H1 (cell line): ENCODE results near the gene ASTL. TPM values are rescaled to one million over a fixed set of nuclear protein-coding genes. Genes with fewer than 3 reads are reported as not detected.
A peak's percentile ranks its signal among the peaks of the same experiment; 100 is the strongest.

Experiments
- CTCF ChIA-PET: fragments of 300-600 bp; sonication (Branson Sonifier 250); formaldehyde crosslinking; loops from one replicate; lab custom pipeline; 2021; ENCODE audit not compliant: partially characterized antibody; lab: Charles Lee
- POLR2A ChIA-PET: fragments of 300-600 bp; sonication (Branson Sonifier 250); formaldehyde crosslinking; loops from one replicate; lab custom pipeline; 2021; ENCODE audit warnings: inconsistent platforms; ENCODE audit not compliant: partially characterized antibody; lab: Charles Lee
- DNase-seq, 2 experiments: peaks; one replicate each; pipeline versions ENCODE4 v3.0.0 to v3.0.0-alpha.2; 2010 to 2022; ENCODE audit warnings: low spot score in 2 of 2, low read depth in 1 of 2, mixed read lengths in 1 of 2
- FAIRE-seq: peaks from 2 replicates; lab custom pipeline; 2011; peaks lifted over from hg19 to GRCh38; lab: Jason Lieb, UNC
- H2AFZ ChIP-seq: 2 replicates; pipeline ENCODE4 v1.8.1; 2012; ENCODE audit warnings: low read length, inconsistent platforms
- H2AK5ac ChIP-seq: 2 replicates; pipeline ENCODE4 v1.6.1; 2013; ENCODE audit warnings: low read depth, low read length
- H2BK120ac ChIP-seq: replicated peaks from 2 replicates; pipeline ENCODE3; 2013; ENCODE audit warnings: low read depth, low read length, inconsistent platforms
- H2BK12ac ChIP-seq: 2 replicates; pipeline ENCODE4 v1.6.1; 2013; ENCODE audit warnings: low read depth, low read length
- H2BK15ac ChIP-seq: 2 replicates; pipeline ENCODE4 v1.6.1; 2013; ENCODE audit warnings: low read length
- H2BK20ac ChIP-seq: 2 replicates; pipeline ENCODE4 v1.6.1; 2013; ENCODE audit warnings: low read length
- H2BK5ac ChIP-seq: 2 replicates; pipeline ENCODE4 v1.6.1; 2013; ENCODE audit warnings: low read depth, low read length
- H3K14ac ChIP-seq: 2 replicates; pipeline ENCODE4 v1.6.1; 2013; ENCODE audit warnings: inconsistent platforms; ENCODE audit not compliant: insufficient read length
- H3K18ac ChIP-seq: 2 replicates; pipeline ENCODE4 v1.6.1; 2013; ENCODE audit warnings: low read length; ENCODE audit errors: extremely low read depth
- H3K23ac ChIP-seq: 2 replicates; pipeline ENCODE4 v1.6.1; 2013; ENCODE audit warnings: inconsistent platforms; ENCODE audit not compliant: insufficient read length
- H3K23me2 ChIP-seq: 2 replicates; pipeline ENCODE4 v1.6.1; 2013; ENCODE audit warnings: low read depth, low read length
- H3K27ac ChIP-seq: 2 replicates; pipeline ENCODE4 v1.6.1; 2011; ENCODE audit warnings: low read depth, low read length, inconsistent platforms
- H3K27me3 ChIP-seq, 4 experiments: replicated peaks in 1 of 4; 1 replicate in 1 of 4; 2 replicates in 3 of 4; pipeline versions ENCODE4 v1.6.1 to v1.8.1; 2011 to 2013; ENCODE audit warnings: low read length in 3 of 4, mild to moderate bottlenecking in 3 of 4, inconsistent platforms in 2 of 4, mixed read lengths in 2 of 4, moderate library complexity in 1 of 4; ENCODE audit not compliant: control insufficient read depth in 3 of 4, insufficient read depth in 3 of 4; ENCODE audit errors: extremely low read depth in 1 of 4
- H3K36me3 ChIP-seq, 4 experiments: 2 replicates each; pipeline versions ENCODE4 v1.6.1 to v1.8.1; 2011 to 2013; ENCODE audit warnings: mild to moderate bottlenecking in 4 of 4, low read length in 3 of 4, moderate library complexity in 2 of 4, control low read depth in 1 of 4, inconsistent platforms in 1 of 4; ENCODE audit not compliant: insufficient read depth in 4 of 4, control insufficient read depth in 2 of 4
- H3K4ac ChIP-seq: replicated peaks from 2 replicates; pipeline ENCODE3; 2013; ENCODE audit warnings: low read length, low read depth, mixed read lengths, inconsistent platforms; ENCODE audit not compliant: insufficient read length
- H3K4me1 ChIP-seq, 4 experiments: replicated peaks in 1 of 4; 1 replicate in 1 of 4; 2 replicates in 3 of 4; pipeline versions ENCODE4 v1.6.1 to v1.8.1; 2011 to 2013; ENCODE audit warnings: low read length in 3 of 4, inconsistent platforms in 2 of 4, mixed read lengths in 1 of 4; ENCODE audit not compliant: insufficient read depth in 4 of 4, control insufficient read depth in 3 of 4
- H3K4me2 ChIP-seq, 2 experiments: 2 replicates each; pipeline versions ENCODE4 v1.6.1 to v1.8.1; 2011 to 2013; ENCODE audit warnings: low read depth in 2 of 2, low read length in 2 of 2, control low read depth in 1 of 2, inconsistent platforms in 1 of 2, mild to moderate bottlenecking in 1 of 2; ENCODE audit not compliant: insufficient read depth in 1 of 2
- H3K4me3 ChIP-seq, 4 experiments: fragments of 200-600, 300-600 bp in 1 of 4; sonication (generic), shearing (Covaris generic), sonication (Bioruptor Twin) in 1 of 4; 2 replicates each; pipeline versions ENCODE4 v1.5.1 to v1.8.1; 2011 to 2016; ENCODE audit warnings: low read length in 4 of 4, low read depth in 3 of 4, control low read depth in 2 of 4, inconsistent platforms in 2 of 4, mild to moderate bottlenecking in 2 of 4, mixed read lengths in 1 of 4, moderate library complexity in 1 of 4; ENCODE audit not compliant: insufficient read depth in 2 of 4; ENCODE audit errors: extremely low read depth in 1 of 4
- H3K56ac ChIP-seq: replicated peaks from 2 replicates; pipeline ENCODE3; 2013; ENCODE audit warnings: low read depth, mild to moderate bottlenecking, mixed read lengths, low read length, inconsistent platforms; ENCODE audit not compliant: insufficient read length
- H3K79me1 ChIP-seq: 2 replicates; pipeline ENCODE4 v1.6.1; 2013; ENCODE audit warnings: low read depth, low read length, control low read depth
- H3K79me2 ChIP-seq, 2 experiments: 2 replicates each; pipeline versions ENCODE4 v1.6.1 to v1.8.1; 2012 to 2013; ENCODE audit warnings: low read length in 2 of 2, mild to moderate bottlenecking in 2 of 2, inconsistent platforms in 1 of 2; ENCODE audit not compliant: insufficient read depth in 2 of 2, control insufficient read depth in 1 of 2
- H3K9ac ChIP-seq, 4 experiments: replicated peaks in 1 of 4; 1 replicate in 1 of 4; 2 replicates in 3 of 4; pipeline versions ENCODE4 v1.6.1 to v1.8.1; 2011 to 2013; ENCODE audit warnings: low read depth in 3 of 4, low read length in 3 of 4, control low read depth in 2 of 4, mild to moderate bottlenecking in 2 of 4, moderate library complexity in 2 of 4, inconsistent platforms in 1 of 4; ENCODE audit errors: extremely low read depth in 1 of 4
- H3K9me3 ChIP-seq, 2 experiments: 2 replicates each; pipeline versions ENCODE4 v1.6.1 to v1.8.1; 2012 to 2013; ENCODE audit warnings: mild to moderate bottlenecking in 2 of 2, moderate library complexity in 2 of 2, control low read depth in 1 of 2, inconsistent platforms in 1 of 2, low read depth in 1 of 2, low read length in 1 of 2, mixed read lengths in 1 of 2; ENCODE audit not compliant: insufficient read depth in 2 of 2
- H4K20me1 ChIP-seq, 2 experiments: replicated peaks in 1 of 2; 2 replicates each; pipeline versions ENCODE3 to v1.8.1; 2011 to 2013; ENCODE audit warnings: inconsistent platforms in 2 of 2, low read length in 2 of 2, mild to moderate bottlenecking in 1 of 2; ENCODE audit not compliant: insufficient read depth in 2 of 2, control insufficient read depth in 1 of 2
- H4K5ac ChIP-seq: 2 replicates; pipeline ENCODE4 v1.6.1; 2013; ENCODE audit warnings: low read length, low read depth, mixed read lengths, inconsistent platforms; ENCODE audit not compliant: insufficient read length
- H4K8ac ChIP-seq: 2 replicates; pipeline ENCODE4 v1.8.0; 2013; ENCODE audit warnings: mild to moderate bottlenecking, moderate library complexity, low read length, inconsistent platforms; ENCODE audit not compliant: insufficient read depth; ENCODE audit errors: extremely low read depth
- H4K91ac ChIP-seq: replicated peaks from 2 replicates; pipeline ENCODE3; 2013; ENCODE audit warnings: low read length, mixed read lengths, inconsistent platforms; ENCODE audit not compliant: insufficient read length
- CHD2 ChIP-seq: IDR thresholded peaks from 2 replicates; pipeline ENCODE4 v1.6.1; 2012; ENCODE audit warnings: low read length, improper control_type of control experiment
- EGR1 ChIP-seq: IDR thresholded peaks from 2 replicates; pipeline ENCODE4 v1.6.1; 2011; ENCODE audit warnings: low read depth, low read length, borderline replicate concordance
- MAFK ChIP-seq: IDR thresholded peaks from 2 replicates; pipeline ENCODE4 v1.6.1; 2012; ENCODE audit warnings: low read depth, mild to moderate bottlenecking, improper control_type of control experiment, low read length
- SAP30 ChIP-seq: fragments of 300-600 bp; sonication (generic); IDR thresholded peaks from 2 replicates; pipeline ENCODE4 v1.7.1; 2012; ENCODE audit warnings: low read length, moderate library complexity, mild to moderate bottlenecking, inconsistent platforms; ENCODE audit not compliant: insufficient read depth, insufficient replicate concordance
- SIRT6 ChIP-seq: IDR thresholded peaks from one replicate; pipeline ENCODE4 v1.7.1; 2012; ENCODE audit warnings: low read length, inconsistent platforms
- SUZ12 ChIP-seq: fragments of 200-600 bp; sonication (generic); IDR thresholded peaks from 2 replicates; pipeline ENCODE4 v1.6.1; 2012; ENCODE audit warnings: mild to moderate bottlenecking, inconsistent platforms, low read length, moderate library complexity, mixed read lengths
- TEAD4 ChIP-seq: IDR thresholded peaks from 2 replicates; pipeline ENCODE4 v1.6.1; 2012; ENCODE audit warnings: low read depth, low read length, inconsistent platforms, mixed read lengths
- WGBS, 2 experiments: shearing (Covaris generic) in 1 of 2; methylation state at CpG; one replicate each; pipeline versions ENCODE4 v1.1.6 to v1.1.7; 2013 to 2015; ENCODE audit warnings: low lambda C conversion rate in 2 of 2, mixed read lengths in 2 of 2, inconsistent platforms in 1 of 2, low coverage in 1 of 2, missing lambda C conversion rate in 1 of 2; ENCODE audit not compliant: insufficient replicate concordance in 2 of 2, insufficient coverage in 1 of 2, insufficient read length in 1 of 2; ENCODE audit errors: extremely low coverage in 1 of 2, missing lambda C conversion rate in 1 of 2; 5-methylcytosine and 5-hydroxymethylcytosine counted together
- polyA plus RNA-seq, 7 experiments: library from polyadenylated mRNA; depleted of rRNA in 3 of 7; stranded (reverse) in 5 of 7; unstranded in 2 of 7; fragments of >200 nt in 5 of 7; fragments of 200-250 nt in 2 of 7; gene quantifications; 1 replicate in 5 of 7; 2 replicates in 1 of 7; 4 replicates in 1 of 7; pipeline versions ENCODE4 v1.2.1 to v1.2.3, GENCODE V29; 2011 to 2013; ENCODE audit warnings: missing spikeins in 2 of 7, mixed read lengths in 2 of 7
- total RNA-seq: library from RNA; stranded (reverse); fragmentation: NEBNext Ultra II Directional; extraction: Animal tissue kit (Norgen Biotek cat#: 25700); gene quantifications from 2 replicates; pipeline ENCODE4 v1.2.1, GENCODE V29; 2021

ASTL gene
- total and polyA plus RNA-seq, 2 of the 8 experiments (the other 6 are each of a cell fraction or from before 2014, with no cell fraction given), result 0.60 to 1.4 TPM

- Histone ChIP-seq H2BK20ac (no peak overlapping the region; the same call in 1 of the 2 replicates), H3K4me2 (no peak overlapping the region), H3K79me2 (no peaks in the 10 kb centered on the region), H3K27me3 (no peaks in the 10 kb centered on the region; a peak in 1 of 7 replicates), H3K79me1 (no peaks in the 10 kb centered on the region), H3K56ac (no peak overlapping the region), H3K18ac (no peak overlapping the region), H3K4ac (no peak overlapping the region), H4K91ac (no peak overlapping the region), H2AFZ (no peak overlapping the region), H4K8ac (no peak overlapping the region), H2BK12ac (0 out of 2 replicates have a peak overlapping the region, but pooled peaks have one; percentile 27)
- no peak for FAIRE-seq
- no peak for DNase-seq
- CTCF ChIA-PET, result interaction anchor here (1.7 to 2.5 kb wide), 3 partner anchors 20 to 71 kb away, joined by 5 to 11 read pairs (median 9); partner anchors contain the start of gene ADRA2B
- TF ChIP-seq SAP30 (no peak), SIRT6 (no peak), EGR1 (no peak), SUZ12 (no peak), TEAD4 (no peak), CHD2 (no peak), MAFK (no peak)
- TF ChIP-seq, all 59 proteins: peak for 0
- Histone ChIP-seq H3K14ac (no peak overlapping the region), H3K9ac (no peak overlapping the region), H2BK5ac (no peak overlapping the region), H3K23ac (no peak overlapping the region), H2AK5ac (no peak overlapping the region), H3K36me3 (no peaks in the 10 kb centered on the region), H3K23me2 (no peaks in the 10 kb centered on the region), H4K20me1 (no peaks in the 10 kb centered on the region), H3K4me3 (no peak overlapping the region), H3K4me1 (peaks cover 3 to 24% (median 10%) of the 10 kb centered on the region in 4 experiments), H3K27ac (no peak overlapping the region), H4K5ac (no peak overlapping the region), H2BK120ac (no peak overlapping the region), H3K9me3 (no peaks in the 10 kb centered on the region), H2BK15ac (peak overlapping the region; percentile 88; the same call in 1 of the 2 replicates)
- 88% methylated on average over 4 of the region's 4 CpGs; no CpG with 5 or more reads in 1 of the 2 experiments for WGBS, 2 experiments
- POLR2A ChIA-PET, result interaction anchor here (1.3 kb wide), 1 partner anchor 15 kb away, joined by 3 read pairs; no protein-coding TSS in a partner anchor
Measured at GRCh38 chr2:96093528-96093927, 44.8 kb downstream of the ASTL start.
